ENCODE measurements around the gene CBX5. TPM values are rescaled to one million over a fixed set of nuclear protein-coding genes. Genes with fewer than 3 reads are reported as not detected.
"Not testable (repeated sequence)": the region's sequence is repeated elsewhere in the genome, so short reads cannot be mapped to it uniquely, and the experiment has no call there.

The CBX5 gene
- total RNA-seq, 1 donor from 2014 or later, result 26.6 TPM

DNA sequence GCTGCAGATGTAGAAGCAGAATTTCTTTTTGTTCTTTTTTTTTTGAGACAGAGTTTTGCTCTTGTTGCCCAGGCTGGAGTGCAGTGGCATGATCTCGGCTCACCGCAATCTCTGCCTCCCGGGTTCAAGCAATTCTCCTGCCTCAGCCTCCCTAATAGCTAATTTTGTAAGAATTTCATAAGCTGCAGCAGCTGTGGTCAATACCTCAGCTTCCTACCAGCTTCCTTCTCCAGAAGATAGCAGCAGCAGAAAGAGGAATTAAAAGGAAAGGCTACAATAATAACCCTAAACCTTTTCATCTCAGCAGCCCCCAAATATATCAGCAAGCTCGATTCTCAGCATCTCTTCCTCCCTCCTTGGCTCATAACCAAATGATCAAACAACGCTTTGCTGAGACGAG, 52.0 kb downstream of the CBX5 start:
- DNase-seq (ENCODE audit: low read depth in 2 of 2), result not testable (repeated sequence)

DNA sequence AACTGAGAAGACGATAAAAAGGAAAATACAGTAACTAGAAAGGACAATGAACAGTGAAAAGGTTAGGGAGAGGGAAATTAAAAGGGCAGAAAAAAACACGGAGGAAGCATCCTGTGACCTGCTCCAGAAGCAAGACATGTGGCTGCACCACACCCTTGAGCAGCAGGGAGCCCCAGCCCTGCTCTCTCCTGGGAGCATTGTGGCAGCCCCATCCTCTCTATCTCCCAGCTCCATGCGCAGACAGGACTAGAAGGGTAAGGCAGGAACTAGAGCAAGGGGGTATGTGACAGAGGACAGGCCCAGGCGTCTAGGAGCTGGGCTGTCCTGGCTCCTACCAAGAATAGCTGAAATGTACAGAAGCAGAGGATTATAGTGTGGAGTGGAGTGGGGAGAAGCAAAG, 52.5 kb downstream of the CBX5 start:
- no peak for DNase-seq (ENCODE audit: low read depth in 2 of 2)

DNA sequence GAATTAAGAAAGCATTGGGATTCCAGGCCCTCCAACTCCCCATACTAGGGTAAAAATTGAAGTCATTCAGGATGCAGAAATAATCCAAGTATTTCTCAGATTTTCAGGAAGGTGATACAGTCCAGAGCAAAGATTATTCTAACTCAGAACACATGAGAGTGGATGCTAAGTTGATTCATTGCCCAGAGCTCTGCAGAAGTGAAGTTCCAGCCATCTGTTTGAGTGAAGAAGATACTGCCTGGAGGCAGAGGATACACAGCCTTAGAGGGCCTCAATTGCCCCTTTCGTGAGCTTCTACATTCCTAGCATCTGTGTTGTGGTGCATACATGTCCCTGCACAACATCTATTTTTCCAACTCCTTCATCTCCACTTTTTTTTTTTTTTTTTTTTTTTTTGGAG, 54.3 kb downstream of the CBX5 start:
- DNase-seq (ENCODE audit: low read depth in 2 of 2), result no peak

DNA sequence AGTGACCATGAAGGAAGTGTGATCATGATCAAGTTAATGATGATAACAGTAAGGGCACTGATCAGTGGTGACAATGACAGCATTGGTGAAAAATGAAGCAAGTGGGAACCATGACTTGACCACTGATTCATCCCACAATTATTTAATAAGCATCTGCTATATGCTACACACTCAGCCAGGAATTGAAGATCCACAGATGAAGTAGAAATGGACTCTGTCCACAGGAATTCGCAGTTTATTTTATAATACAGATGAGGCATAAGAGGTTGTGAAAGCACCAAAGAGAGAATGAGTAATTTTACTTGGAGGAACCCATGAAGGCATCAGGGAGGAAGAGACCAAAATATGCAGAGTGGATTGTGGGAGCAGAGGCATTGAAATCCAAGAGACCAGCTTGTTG, 57.3 kb downstream of the CBX5 start:
- DNase-seq (ENCODE audit: low read depth in 2 of 2), result peak in 1 of 2 donors; percentile 33

DNA sequence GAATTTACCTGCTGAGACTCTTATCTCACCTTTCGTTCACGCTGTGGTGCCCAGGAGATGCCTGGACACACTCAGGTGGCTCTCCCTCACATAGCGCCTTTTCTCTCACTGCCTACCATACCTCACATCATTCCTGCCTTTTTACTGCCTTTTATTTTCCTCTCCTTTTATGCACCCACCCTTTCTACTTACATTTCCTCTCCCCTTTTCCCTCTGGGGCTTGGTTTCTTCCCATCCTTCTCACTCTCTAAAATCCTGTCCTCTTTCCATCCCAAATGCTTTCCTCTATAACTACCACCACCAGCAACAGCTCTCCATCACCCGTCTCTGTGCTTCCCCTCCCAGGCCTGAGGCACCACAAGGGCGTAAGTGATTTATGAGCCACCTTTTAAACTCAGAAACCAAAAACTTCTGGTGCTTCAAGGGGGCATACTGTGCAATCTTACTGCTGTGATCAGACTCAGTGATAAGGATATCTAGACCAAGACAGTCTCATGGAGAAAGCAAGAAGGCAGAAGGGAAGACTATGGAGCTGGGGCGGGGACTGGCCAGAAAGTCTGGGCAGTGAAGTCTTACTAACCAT, 58.4 kb downstream of the CBX5 start:
- DNase-seq (ENCODE audit: low read depth in 2 of 2), result no peak

DNA sequence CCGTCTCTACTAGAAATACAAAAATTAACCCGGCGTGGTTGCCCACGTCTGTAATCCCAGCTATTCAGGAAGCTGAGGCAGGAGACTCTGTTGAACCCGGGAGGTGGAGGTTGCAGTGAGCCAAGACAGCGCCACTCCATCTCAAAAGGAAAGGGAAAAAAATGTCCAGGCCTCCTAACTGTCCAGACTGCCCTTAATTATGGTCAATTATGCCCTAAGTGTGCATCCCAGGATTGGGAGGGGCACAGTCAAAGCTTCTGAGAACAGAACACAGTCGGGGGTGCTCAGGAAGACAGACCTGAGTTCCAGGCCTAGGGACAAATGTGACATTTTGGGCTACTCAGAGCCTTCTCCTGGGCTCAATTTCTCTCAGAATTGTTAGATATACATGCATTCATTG, 59.4 kb downstream of the CBX5 start:
- DNase-seq (ENCODE audit: low read depth in 2 of 2), result no peak

DNA sequence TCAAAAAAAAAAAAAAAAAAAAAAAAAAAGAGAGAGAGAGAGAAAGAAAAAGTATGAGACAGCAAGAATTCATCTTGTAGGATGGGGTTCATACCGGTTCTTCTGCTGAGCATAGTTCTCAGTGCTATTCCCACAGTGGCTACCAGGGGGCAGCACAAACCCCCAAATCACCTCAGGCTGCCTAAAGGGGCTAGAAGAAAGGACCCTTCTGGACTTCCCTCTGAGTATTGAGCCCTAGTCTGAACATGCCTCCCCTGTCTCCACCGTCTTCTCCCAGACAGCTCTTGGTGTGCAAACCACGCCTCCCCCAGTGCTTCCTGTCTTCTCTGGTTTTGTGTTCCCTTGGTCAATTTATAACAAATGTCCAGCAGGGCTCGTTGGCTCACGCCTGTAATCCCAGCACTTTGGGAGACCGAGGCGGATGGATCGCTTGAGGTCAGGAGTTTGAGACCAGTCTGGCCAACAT, 59.8 kb downstream of the CBX5 start:
- peak; percentile 72 to 75 for DNase-seq (ENCODE audit: low read depth in 2 of 2)

DNA sequence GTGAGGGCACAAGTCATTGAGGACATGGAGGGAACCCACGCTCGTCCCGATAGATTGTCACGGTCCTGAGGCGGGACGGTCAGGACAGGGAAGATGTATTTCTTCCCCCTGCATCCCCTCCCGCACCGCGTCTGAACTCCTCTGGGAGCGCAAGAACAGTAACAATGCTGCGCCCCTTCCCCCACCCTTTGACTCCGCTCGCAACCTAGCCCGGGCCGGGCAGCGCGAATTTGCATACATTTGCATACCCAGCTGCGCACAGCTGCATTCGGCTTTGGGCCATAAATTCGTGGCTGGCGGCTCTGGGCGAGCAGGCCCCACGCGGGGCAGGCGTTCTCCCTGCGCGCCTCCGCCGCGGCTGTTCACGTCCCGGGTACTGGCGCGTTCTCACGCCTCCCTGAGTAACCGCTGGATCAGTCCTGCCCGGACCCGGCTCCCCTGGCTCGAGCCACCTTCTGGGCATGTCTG, 62.1 kb downstream of the CBX5 start:
- peak in 1 of 2 donors; percentile 23 for DNase-seq (ENCODE audit: low read depth in 2 of 2)

DNA sequence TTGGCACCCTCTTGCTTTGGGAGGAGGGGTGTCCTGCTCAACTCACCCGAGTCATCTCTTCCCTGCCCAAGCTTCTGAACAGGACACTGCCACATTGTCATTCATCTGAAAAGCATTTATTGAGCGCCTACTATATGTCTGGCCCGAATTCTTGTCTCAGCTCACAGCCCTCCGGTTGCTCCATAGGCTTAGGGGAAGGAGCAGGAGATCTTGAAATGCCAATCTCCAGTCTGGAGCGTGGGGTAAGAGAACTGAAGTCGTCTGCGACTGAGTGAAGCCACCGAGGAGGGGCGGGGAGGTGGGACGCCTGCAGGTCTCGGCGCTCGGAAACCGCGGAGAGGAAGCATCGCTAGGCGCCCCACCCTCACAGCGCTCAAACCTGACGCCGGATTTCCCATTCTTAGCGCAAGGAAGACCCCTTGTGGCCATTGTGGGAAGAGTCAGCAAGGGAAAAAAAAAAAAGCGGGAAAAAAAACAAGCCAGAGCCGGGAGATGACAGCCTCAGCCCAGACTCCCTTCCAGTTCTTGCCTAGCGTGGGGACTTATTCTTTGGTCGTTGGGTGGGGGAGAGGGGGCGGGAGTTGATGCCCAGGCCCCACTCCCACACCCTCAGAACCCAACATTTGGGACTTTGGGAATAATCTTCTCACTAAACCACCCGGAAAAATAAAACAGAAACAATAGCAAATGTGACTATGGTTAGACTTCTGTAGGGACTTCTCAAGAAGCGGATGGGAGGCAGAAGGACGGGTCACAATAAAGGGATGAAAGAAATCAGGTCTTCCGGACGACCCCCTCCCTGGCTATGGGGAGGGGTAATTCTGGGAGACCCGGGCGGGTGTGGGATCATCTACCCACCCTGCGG, 62.9 kb downstream of the CBX5 start:
- peak; percentile 69 to 85 for DNase-seq (ENCODE audit: low read depth in 2 of 2)

DNA sequence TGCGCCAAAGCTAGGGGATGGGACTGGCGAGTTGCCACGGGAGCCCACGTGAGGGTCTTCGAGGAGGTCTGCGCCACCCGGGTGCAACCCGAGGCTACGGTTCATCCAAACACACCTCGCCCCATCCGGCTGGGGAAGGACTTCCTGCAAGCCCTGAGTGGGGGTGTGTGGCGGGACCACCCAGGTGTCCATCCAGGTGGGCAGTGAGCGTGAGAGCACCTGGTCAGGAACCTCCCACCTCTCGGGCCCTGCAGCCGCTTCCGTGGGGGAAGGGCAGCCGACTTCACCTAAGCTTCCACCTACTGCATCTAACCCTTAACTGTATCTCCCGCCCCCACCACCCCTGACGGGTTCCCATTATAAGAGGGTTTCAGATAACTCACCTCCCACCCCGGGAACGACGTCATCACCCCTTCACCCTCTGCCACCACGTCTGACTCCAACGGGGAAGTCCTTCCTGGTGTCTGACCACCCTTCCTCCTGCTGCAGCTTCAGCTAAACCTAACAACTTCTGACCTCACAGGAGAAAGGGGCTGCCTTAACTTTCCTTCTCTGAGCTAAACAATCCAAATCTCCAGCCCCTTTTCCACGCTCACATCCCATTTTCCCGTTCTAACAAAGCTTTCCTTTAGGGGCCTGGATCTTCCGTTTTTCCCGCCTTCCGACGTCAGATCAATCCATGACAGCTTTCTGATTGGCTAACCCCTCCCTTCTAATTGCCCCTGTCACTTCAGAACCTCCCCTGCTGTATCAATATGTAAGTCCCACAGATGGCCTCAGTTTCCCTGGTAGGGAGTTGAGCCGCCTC, 63.7 kb downstream of the CBX5 start:
- DNase-seq (ENCODE audit: low read depth in 2 of 2), result no peak

DNA sequence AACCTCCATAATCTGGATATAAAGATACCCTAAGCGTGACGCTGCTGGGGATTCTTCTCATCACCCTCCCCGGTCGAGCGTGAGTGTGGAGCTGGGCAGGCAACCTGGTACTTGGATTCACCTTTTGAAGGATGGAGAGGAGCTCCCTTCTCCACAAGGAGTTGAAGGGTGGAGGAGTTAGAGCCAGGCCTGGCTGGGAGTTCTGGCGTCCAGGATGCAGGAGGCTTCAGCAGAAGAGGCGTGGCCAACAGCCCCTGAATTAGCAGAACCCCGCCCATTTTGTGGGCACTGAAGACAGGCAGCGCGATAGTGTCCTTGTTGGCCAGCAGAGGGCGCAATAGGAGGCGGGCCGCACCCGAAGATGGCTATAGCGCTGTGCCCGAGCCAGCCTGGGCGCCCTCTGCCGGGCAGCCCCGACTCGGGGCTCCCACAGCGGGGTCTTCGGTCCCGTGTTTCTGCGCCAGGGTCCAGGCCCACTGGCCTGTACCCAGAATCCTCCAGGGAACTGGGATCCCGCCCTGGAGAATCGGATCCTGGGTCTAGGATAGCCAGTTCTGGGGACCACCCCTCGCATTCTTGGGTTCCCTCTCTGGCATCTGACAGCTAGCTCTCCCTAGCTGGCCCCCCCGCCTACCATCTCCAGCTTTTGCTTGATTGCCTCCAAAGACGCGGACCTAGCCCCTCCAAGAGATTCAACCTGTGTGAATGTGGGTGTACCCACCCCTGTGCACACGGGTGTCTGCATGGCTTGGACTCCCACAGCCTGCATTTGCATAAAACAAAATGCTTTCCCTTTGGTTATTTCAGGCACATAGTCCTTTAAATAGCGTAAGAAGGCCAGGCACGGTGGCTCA, 65.1 kb downstream of the CBX5 start:
- peak; percentile 94 to 95 for DNase-seq (ENCODE audit: low read depth in 2 of 2)

DNA sequence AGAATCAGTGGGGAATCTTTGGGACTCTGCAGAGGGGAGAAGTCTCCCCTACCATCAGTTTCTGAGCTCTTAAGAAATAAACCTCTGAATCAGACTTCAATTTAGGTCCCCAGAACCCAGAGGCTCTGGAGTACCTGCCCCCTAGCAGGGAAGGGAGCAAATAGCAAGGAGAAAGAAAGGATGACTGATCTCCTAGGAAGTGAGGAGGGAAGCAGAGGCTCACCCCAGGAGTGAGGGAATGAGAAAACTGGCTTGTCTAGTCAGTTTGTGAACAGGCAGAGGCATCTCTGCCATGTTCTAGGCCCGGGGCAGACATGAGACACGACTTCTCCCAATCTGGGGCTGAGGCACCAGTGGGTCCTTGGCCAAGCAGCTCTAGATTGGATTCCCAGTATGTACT, 66.8 kb downstream of the CBX5 start:
- no peak for DNase-seq (ENCODE audit: low read depth in 2 of 2)

DNA sequence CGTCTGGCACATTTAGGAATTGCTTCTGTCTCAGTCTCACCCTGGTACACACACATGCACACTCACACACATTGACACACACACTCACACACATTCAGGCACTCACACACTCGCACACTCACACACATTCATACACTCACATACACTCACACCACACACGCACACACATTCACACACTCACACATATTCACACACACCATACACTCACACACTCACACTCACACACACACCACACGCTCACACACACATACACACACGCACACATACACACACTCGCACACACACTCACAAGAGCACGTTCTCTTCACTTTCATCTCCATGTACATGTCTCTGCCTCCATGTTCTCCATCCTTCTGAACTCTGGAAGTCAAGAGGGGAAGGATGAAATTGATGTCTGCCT, 68.0 kb downstream of the CBX5 start:
- DNase-seq (ENCODE audit: low read depth in 2 of 2), result no peak

DNA sequence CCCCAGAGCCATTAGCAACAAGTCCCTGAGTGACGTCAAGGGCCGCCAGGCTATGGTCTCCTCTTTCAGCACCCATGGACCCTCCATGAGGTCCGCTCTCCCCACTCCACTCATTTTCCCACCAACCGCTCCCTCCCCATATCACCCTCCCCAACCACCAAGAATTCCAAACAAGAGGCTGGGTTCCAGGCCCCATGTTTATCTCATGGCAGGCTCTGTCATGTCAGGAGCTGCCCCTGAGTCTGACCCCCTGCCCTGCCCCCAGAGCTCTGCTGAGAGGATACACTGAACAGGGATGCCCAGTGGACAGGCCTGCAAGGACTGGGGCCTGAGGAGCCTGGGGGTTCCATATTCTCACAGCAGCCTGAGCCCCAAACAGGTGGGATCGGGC, 69.5 kb downstream of the CBX5 start:
- no peak for DNase-seq (ENCODE audit: low read depth in 2 of 2)

DNA sequence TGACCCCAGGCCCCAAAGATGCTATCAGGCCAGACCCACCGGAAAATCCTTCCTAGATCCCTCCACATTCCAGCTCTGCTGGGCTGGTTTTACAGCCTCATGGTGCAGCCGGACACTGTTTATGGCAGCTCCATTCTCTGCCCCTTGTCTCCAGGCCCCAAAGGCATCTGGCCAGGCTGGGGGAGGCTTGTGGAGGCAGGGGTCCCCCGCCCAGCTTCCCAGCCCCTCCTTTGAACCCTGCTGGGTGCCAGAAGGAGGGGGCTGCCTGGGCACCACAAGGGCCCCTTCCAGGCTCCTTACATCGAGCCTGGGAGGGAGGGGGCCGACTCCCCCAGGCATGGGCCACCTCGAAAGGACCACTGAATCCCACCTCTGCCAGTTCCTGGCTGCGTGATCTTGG, 71.3 kb downstream of the CBX5 start:
- DNase-seq (ENCODE audit: low read depth in 2 of 2), result no peak

DNA sequence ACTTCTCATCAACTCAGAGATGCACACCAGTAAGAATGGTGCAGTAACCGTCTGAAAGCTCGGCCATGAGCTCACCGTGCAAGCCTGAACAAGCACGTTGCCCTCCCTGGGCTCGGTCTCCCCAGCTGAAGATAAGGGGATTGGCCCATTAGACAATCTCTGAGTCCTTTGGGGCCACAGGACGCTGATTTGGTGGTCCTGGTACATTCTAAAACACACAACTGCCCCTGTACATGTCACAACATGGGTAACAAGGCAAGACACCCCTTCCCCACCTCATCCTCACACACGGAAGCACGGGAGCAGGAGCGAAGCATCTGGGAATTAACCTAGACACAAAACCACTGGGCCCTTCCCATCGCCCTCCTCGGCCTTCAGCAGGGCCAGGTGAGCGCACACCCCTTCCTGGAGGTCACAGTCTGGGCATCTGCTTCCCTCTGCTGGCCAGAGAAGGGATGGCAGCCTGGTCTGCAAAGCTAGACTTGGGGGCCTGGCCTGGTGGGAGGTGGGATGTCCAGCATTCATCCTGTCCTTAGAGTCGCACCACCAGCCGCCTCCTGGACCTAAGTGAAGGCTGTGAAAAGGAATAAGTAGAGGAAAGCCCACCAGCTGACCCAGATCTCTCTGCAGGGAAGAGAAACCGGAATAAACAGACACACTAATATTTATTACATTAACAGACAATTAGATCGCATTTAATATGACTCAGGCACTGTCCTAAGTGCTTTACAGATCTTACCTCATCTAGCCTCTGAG, 72.2 kb downstream of the CBX5 start:
- peak; percentile 62 to 67 for DNase-seq (ENCODE audit: low read depth in 2 of 2)

DNA sequence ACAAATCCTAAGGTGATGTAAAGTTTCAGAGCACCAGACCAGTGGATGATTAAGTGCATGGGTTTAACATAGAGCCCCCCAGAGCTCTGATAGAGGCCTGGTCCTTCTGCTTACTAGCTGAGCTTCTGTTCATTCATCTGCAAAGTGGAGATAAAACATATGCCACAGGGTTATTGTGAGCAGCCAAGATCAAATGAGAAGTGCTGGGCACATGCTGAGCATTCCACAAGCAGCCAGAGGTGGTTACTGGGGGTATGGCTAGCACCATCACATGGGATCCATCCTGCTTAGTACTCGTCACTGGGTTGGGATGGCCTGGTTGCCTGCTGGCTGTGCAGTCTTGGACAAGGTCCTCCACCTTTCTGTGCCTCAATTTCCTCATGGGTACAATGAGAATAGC, 73.1 kb downstream of the CBX5 start:
- DNase-seq (ENCODE audit: low read depth in 2 of 2), result no peak

DNA sequence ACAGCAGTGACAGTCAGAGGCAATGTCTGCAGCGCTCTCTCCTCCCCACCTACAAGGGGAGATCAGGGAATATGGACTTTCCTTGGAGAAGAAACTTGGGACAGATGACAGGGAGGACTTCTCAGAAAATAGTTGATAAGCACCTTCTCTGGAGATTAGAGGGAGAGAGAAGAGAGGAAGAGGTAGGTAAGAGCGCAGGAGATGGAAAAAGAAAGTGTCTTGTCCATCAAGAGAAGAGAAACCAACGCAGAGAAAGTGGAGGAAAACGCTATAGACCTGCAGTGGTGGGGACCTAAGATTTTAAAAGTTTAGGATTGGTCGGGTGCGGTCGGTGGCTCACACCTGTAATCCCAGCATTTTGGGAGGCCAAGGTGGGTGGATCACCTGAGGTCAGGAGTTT, 75.6 kb downstream of the CBX5 start:
- DNase-seq (ENCODE audit: low read depth in 2 of 2), result no peak

DNA sequence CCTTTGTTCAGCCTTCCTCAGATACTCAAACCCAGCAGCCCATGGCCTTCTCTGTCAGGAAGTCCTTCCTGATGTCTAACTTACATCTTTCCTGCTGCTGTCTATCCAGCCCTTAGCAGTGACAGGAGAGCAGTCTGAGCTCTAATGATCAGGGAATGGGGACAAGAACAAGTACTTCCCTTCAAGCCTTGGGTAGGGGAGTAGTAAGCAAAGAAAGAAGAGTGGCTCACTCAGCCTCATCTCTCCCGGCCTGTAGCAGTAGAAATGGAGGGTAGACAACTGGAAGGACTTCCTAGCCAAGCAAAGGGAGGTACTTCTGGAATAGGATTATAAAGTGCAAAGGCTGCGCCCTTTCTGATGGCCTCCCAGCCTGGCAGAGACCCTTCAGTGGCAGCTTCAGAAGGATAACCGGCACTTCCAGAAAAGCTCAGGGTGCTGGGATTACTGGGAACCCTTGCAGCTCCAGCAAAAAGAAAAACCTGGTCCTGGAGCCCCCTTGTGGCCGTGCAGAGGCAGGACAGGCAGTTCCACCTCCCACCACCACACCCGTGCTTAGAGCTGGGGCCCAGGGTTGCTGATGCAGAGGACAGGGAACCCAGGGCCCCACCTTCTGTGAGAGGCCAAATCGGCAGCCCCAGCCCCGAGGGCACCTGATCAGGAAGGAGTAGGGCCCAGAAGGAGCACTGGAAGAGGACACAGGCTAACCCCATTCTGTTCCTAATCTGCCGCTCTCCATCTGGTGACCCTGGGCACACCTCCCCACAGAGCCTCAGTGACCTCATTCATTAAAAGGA, 78.7 kb downstream of the CBX5 start:
- DNase-seq (ENCODE audit: low read depth in 2 of 2), result peak; percentile 80 to 81

DNA sequence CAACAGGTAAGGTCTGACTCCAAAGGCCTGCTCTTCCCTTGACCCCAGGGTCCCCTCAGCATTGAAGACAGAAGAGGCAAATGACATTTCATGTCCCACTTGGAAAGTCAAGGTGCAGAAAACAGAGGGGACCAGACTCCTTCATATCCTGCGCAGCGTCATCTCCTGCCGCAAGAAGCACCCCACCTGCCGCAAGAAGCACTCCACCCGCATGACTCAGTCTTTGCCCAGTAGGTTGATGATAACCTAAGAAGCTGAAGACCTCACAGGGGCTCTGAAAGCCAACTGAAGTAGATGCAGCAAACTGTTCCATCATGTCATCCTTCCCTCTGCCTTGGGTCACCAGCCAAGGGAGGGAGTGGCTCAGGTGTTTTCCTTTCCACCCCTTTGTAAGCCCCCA, 79.5 kb downstream of the CBX5 start:
- no peak for DNase-seq (ENCODE audit: low read depth in 2 of 2)

Measured in lung microvascular endothelial cell (primary cell).